HL-60 (cell line): Measurements from ENCODE around the gene OR6P1.

Experiments
- GABPA ChIP-seq: IDR thresholded peaks from 2 replicates; pipeline ENCODE4 v1.6.1; 2012; ENCODE audit warnings: low read depth
- POLR2AphosphoS5 ChIP-seq: IDR thresholded peaks from 2 replicates; pipeline ENCODE4 v1.6.1; 2012; ENCODE audit warnings: low read depth
- REST ChIP-seq: IDR thresholded peaks from 2 replicates; pipeline ENCODE4 v1.6.1; 2012; ENCODE audit warnings: low read depth; ENCODE audit not compliant: insufficient replicate concordance
- SPI1 ChIP-seq: IDR thresholded peaks from 2 replicates; pipeline ENCODE4 v1.6.1; 2012; ENCODE audit warnings: low read depth, mild to moderate bottlenecking, borderline replicate concordance
- TF ChIP-seq, protein P1 (sequence below): IDR thresholded peaks from one replicate; pipeline ENCODE4 v1.5.1; 2011; ENCODE audit warnings: low read length, control low read depth, inconsistent platforms; ENCODE audit not compliant: insufficient read depth

- TF ChIP-seq POLR2AphosphoS5 (no peak), REST (no peak), GABPA (no peak), SPI1 (no peak)
- TF ChIP-seq, protein P1, sequence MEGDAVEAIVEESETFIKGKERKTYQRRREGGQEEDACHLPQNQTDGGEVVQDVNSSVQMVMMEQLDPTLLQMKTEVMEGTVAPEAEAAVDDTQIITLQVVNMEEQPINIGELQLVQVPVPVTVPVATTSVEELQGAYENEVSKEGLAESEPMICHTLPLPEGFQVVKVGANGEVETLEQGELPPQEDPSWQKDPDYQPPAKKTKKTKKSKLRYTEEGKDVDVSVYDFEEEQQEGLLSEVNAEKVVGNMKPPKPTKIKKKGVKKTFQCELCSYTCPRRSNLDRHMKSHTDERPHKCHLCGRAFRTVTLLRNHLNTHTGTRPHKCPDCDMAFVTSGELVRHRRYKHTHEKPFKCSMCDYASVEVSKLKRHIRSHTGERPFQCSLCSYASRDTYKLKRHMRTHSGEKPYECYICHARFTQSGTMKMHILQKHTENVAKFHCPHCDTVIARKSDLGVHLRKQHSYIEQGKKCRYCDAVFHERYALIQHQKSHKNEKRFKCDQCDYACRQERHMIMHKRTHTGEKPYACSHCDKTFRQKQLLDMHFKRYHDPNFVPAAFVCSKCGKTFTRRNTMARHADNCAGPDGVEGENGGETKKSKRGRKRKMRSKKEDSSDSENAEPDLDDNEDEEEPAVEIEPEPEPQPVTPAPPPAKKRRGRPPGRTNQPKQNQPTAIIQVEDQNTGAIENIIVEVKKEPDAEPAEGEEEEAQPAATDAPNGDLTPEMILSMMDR = peak; percentile 17
Observed at GRCh38 chr1:158527190-158527815, 43.1 kb downstream of the OR6P1 start.
